ENCODE measurements around the gene JAZF1. TPM values are rescaled to one million over a fixed set of nuclear protein-coding genes. Genes with fewer than 3 reads are reported as not detected.
A peak's percentile ranks its signal among the peaks of the same experiment; 100 is the strongest.

JAZF1 gene
- total RNA-seq, 1 donor from 2014 or later, result 0.96 TPM

DNA sequence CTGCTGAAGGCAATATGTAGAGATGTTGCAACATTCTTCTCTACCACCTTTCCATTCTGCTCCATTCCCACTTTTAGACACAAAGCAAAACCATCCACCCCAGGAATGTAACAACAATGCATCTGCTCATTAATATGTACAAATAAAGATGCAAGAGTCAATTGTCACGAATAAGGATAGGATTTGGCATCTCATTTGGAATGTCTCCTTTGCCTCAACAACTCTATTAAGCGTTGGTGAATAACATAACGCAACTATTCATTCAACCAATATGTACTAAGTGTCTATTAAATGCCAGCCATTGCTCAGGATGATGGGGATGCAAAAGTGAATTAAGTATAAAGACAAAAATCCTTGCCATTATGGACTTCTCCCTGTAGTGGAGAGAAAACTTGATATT, 152.1 kb downstream of the JAZF1 start:
- H3K27me3 ChIP-seq (ENCODE audit: control insufficient read depth, insufficient read depth, low read length), result no peaks in the 10 kb centered on the region
- TF ChIP-seq, protein P1, sequence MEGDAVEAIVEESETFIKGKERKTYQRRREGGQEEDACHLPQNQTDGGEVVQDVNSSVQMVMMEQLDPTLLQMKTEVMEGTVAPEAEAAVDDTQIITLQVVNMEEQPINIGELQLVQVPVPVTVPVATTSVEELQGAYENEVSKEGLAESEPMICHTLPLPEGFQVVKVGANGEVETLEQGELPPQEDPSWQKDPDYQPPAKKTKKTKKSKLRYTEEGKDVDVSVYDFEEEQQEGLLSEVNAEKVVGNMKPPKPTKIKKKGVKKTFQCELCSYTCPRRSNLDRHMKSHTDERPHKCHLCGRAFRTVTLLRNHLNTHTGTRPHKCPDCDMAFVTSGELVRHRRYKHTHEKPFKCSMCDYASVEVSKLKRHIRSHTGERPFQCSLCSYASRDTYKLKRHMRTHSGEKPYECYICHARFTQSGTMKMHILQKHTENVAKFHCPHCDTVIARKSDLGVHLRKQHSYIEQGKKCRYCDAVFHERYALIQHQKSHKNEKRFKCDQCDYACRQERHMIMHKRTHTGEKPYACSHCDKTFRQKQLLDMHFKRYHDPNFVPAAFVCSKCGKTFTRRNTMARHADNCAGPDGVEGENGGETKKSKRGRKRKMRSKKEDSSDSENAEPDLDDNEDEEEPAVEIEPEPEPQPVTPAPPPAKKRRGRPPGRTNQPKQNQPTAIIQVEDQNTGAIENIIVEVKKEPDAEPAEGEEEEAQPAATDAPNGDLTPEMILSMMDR (IDR thresholded peaks at IDR 0.05; ENCODE audit: insufficient read depth, low read length, poor library complexity, severe bottlenecking), result no peak
- no peak for DNase-seq (ENCODE audit: low read depth)
- H3K4me3 ChIP-seq (ENCODE audit: low read depth, low read length), result no peak overlapping the region
- no peaks in the 10 kb centered on the region for H3K36me3 ChIP-seq (ENCODE audit: control insufficient read depth, insufficient read depth, low read length)

DNA sequence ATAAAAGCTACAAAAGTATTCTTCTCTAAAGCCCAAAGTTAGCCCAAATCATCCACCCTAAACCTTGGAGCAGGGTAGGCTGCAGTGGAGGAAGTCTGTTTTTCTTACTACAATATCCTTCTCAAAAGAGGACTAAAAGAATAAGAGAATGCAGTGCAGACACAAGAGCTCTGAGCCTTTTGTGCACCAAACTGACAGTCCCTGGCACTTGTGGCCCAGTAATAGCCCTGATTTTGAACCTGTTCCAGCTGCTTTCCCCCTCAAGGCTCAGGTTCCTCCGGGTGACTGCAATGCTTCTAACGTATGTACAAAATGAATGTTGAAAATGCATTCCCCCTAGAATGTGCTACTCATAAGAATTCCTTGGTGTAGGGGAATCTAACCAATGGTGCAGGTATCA, 154.4 kb downstream of the JAZF1 start:
- TF ChIP-seq, protein P1 (IDR thresholded peaks at IDR 0.05; ENCODE audit: insufficient read depth, low read length, poor library complexity, severe bottlenecking), result no peak
- Histone ChIP-seq H3K27me3 (ENCODE audit: control insufficient read depth, insufficient read depth, low read length) (no peaks in the 10 kb centered on the region), H3K4me3 (ENCODE audit: low read depth, low read length) (no peak overlapping the region), H3K36me3 (ENCODE audit: control insufficient read depth, insufficient read depth, low read length) (no peaks in the 10 kb centered on the region)
- DNase-seq (ENCODE audit: low read depth), result no peak

DNA sequence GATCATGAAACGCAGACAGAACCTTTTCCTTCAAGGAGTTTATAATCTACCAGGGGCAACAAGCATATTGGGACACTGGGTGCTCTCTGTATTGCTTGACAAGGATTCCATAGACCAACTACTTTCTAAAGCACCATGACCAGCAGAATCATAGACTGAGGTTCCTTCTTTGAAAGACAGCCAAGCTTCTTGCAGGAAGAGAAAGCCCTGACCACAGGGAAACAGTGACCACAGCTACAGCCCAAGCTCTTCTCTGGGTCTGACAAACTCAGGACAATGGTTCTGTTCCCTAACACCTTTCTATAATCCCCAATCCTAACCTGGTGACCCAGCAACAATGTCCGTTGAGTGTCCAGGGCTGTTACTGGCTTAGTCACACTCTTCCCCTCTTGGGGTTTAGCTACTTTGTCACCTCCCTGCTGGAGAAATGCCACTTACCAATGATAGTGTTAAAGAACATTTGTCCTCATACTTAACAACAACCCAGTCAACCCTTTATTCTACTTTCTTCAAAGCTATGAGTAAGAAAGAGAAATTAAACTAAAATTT, 155.7 kb downstream of the JAZF1 start:
- no peaks in the 10 kb centered on the region for H3K27me3 ChIP-seq (ENCODE audit: control insufficient read depth, insufficient read depth, low read length)
- TF ChIP-seq, protein P1 (IDR thresholded peaks at IDR 0.05; ENCODE audit: insufficient read depth, low read length, poor library complexity, severe bottlenecking), result no peak
- no peak overlapping the region for H3K4me3 ChIP-seq (ENCODE audit: low read depth, low read length)
- DNase-seq (ENCODE audit: low read depth), result no peak
- H3K36me3 ChIP-seq (ENCODE audit: control insufficient read depth, insufficient read depth, low read length), result no peaks in the 10 kb centered on the region

DNA sequence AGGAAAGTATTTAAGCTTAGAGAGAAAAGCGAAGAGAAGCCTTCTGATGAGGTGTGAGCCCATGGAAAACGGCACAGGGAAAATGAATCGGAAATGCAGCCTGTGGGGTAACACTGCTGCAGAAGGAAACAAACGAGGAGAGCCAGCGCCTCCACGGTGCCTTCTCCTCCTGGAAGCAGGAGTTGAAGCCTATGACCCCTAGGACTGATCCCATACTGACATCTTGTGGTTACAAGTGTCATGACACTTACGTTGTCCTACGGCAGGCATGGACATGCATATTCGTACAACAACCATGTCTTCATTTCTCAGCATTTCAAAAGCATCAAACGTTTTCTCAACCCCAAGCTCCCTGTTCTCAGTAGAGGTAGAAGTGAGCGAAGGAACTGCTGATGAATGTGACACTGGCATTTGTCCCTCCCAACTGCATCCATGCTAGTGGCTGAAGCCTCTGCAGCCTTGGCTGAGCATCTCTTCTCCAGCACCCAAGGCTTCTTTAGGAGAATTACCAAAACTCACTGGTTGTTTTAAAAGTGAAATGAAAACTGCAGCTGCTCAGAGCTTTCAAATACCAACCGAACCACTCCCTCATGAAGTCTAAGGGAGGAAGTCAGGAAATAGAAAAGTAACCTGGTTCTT, 160.2 kb downstream of the JAZF1 start:
- Histone ChIP-seq H3K36me3 (ENCODE audit: control insufficient read depth, insufficient read depth, low read length) (no peaks in the 10 kb centered on the region), H3K27me3 (ENCODE audit: control insufficient read depth, insufficient read depth, low read length) (no peaks in the 10 kb centered on the region), H3K4me3 (ENCODE audit: low read depth, low read length) (no peak overlapping the region)
- TF ChIP-seq, protein P1 (IDR thresholded peaks at IDR 0.05; ENCODE audit: insufficient read depth, low read length, poor library complexity, severe bottlenecking), result peak; percentile 84
- DNase-seq (ENCODE audit: low read depth), result peak; percentile 49

DNA sequence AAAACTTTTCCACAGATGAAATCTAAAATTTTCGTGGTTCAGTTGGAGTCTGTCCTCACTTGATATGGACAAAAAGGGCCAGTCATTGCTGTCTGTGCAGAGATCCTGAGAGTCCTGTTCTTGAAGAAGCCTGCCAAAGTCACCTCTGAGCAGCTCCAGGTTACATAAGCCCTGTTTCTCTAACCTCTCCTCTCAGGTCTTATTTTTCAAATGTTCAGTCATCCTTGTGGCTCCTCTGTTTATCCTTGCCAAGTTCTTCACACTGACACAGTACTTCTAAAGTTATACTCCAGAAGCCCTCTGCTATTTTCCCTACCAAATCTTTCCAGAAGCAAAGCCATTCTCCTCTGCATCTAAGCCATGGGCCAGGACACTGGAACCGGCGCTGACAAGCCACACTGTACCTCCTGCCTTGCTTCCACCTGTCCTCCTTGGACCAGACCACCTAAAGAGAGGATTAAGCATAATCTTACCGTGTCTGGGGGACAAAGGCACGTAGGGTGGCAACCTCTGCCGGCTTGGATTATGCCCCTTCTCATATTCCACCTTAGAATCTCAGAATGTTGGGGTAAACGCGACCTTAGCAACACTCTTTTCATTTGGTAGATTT, 161.6 kb downstream of the JAZF1 start:
- DNase-seq (ENCODE audit: low read depth), result no peak
- Histone ChIP-seq H3K4me3 (ENCODE audit: low read depth, low read length) (no peak overlapping the region), H3K27me3 (ENCODE audit: control insufficient read depth, insufficient read depth, low read length) (no peaks in the 10 kb centered on the region), H3K36me3 (ENCODE audit: control insufficient read depth, insufficient read depth, low read length) (no peaks in the 10 kb centered on the region)
- TF ChIP-seq, protein P1 (IDR thresholded peaks at IDR 0.05; ENCODE audit: insufficient read depth, low read length, poor library complexity, severe bottlenecking), result no peak
